Prostate gland (tissue), 2 donors: ENCODE data around the gene NDOR1. TPM values are rescaled to one million over a fixed set of nuclear protein-coding genes. Genes with fewer than 3 reads are reported as not detected.

Experiments used
- DNase-seq: peaks from one replicate; pipeline ENCODE4 v3.0.0-alpha.2; 2019; ENCODE audit warnings: low spot score
- H3K27ac ChIP-seq, 2 donors: fragments of 200-600 bp; sonication (generic); 2 replicates each; pipeline ENCODE4 v1.5.1; 2017 to 2019
- H3K27me3 ChIP-seq: fragments of 200-600 bp; sonication (generic); replicated peaks from 2 replicates; pipeline ENCODE4 v1.5.1; 2019; ENCODE audit not compliant: insufficient read depth
- H3K36me3 ChIP-seq, 2 donors: fragments of 200-600 bp; sonication (generic); 1 replicate in 1 of 2; 2 replicates in 1 of 2; pipeline versions ENCODE4 v1.5.1 to v1.8.1; 2017 to 2019
- H3K4me1 ChIP-seq: fragments of 200-600 bp; sonication (generic); replicated peaks from 2 replicates; pipeline ENCODE4 v1.5.1; 2019
- H3K4me3 ChIP-seq, 2 donors: fragments of 200-600 bp; sonication (generic); 2 replicates each; pipeline ENCODE4 v1.5.1; 2017 to 2019
- H3K9me3 ChIP-seq: fragments of 200-600 bp; sonication (generic); 2 replicates; pipeline ENCODE4 v1.5.1; 2017
- POLR2A ChIP-seq: fragments of 450-650 bp; IDR thresholded peaks from one replicate; pipeline ENCODE4 v1.6.1; 2016; ENCODE audit warnings: antibody characterized with exemption, mild to moderate bottlenecking
- POLR2AphosphoS5 ChIP-seq: sonication (generic); formaldehyde crosslinking; IDR thresholded peaks from one replicate; pipeline ENCODE4 v1.6.1; 2017; ENCODE audit warnings: antibody characterized with exemption
- WGBS: methylation state at CpG from one replicate; pipeline ENCODE4 v1.1.5; 2018; 5-methylcytosine and 5-hydroxymethylcytosine counted together
- intact Hi-C: fragments of 100-400 bp; cut with DNase I; formaldehyde crosslinking; loops from one replicate; pipeline ENCODE4 v1.14.2; 2022
- total RNA-seq, 2 donors: library from RNA; depleted of rRNA; stranded (reverse); fragments of >200 nt; gene quantifications; one replicate each; pipeline ENCODE4 v1.1.0, GENCODE V29; 2016
- TF ChIP-seq, protein P1 (sequence below), 4 experiments: fragments of 200-600 bp in 2 of 4; fragments of 450-650 bp in 2 of 4; sonication (generic) in 2 of 4; IDR thresholded peaks; 1 replicate in 3 of 4; 2 replicates in 1 of 4; pipeline ENCODE4 v1.5.1; 2016 to 2019; ENCODE audit warnings: antibody characterized with exemption in 4 of 4, mild to moderate bottlenecking in 2 of 4, moderate library complexity in 2 of 4

Gene NDOR1
- total RNA-seq, 2 donors from 2014 or later = 18.5 to 31.9 TPM

DNA sequence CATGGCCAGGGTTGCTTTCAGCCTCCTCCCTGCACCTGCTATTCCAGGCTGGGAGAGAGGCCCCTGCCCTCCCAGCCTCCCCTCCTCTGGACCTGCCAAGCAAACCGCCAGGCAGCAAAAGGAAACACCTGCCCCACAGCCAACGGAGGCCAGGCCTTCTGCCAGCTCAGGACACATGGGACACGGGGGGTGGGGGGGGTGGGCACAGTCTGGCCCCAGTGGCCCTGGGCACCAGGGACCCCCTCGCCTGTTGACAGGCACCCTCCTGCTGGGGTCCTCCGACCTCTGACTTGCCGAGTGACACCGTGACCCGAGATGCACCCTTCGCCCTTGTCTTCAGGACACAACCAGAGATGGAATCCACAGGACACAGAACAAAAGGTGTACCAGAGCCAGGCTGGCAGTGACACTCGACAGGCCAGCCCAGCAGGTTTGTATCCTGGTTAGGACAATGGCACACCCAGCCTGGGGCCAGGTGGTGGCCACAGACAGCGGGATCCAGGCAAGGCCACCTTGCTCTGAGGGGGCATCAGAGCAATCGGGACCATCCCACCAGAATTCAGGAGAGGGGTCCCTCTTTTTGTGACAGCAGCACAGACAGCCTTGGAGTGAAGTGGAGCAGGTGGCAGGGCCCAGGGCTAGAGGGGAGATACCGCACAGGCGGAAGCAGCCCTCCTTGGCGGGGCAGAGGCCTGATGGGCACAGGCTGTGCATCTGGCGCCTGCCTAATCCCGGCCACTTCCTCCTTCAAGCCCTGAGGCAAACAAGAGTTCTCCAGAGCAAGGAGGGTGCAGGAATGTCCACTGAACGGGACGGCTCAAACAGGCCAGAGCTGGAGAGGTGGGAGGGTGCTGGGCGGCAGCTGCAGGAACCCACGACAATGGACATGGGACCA is 32.4 kb upstream of the NDOR1 start:
- H3K27ac ChIP-seq = peak overlapping the region; percentile 69 to 79
- no peak overlapping the region for H3K4me3 ChIP-seq
- H3K9me3 ChIP-seq = no peaks in the 10 kb centered on the region
- peaks cover 45% of the 10 kb centered on the region for H3K4me1 ChIP-seq
- intact Hi-C loops = no loop called here
- no peaks in the 10 kb centered on the region for H3K27me3 ChIP-seq
- 34% methylated on average over 21 of the region's 21 CpGs for WGBS
- peak; percentile 90 for DNase-seq
- H3K36me3 ChIP-seq = no peaks in the 10 kb centered on the region
- TF ChIP-seq POLR2A (no peak), POLR2AphosphoS5 (peak; percentile 74)
- TF ChIP-seq, protein P1, sequence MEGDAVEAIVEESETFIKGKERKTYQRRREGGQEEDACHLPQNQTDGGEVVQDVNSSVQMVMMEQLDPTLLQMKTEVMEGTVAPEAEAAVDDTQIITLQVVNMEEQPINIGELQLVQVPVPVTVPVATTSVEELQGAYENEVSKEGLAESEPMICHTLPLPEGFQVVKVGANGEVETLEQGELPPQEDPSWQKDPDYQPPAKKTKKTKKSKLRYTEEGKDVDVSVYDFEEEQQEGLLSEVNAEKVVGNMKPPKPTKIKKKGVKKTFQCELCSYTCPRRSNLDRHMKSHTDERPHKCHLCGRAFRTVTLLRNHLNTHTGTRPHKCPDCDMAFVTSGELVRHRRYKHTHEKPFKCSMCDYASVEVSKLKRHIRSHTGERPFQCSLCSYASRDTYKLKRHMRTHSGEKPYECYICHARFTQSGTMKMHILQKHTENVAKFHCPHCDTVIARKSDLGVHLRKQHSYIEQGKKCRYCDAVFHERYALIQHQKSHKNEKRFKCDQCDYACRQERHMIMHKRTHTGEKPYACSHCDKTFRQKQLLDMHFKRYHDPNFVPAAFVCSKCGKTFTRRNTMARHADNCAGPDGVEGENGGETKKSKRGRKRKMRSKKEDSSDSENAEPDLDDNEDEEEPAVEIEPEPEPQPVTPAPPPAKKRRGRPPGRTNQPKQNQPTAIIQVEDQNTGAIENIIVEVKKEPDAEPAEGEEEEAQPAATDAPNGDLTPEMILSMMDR (IDR thresholded peaks at IDR 0.05) = no peak

DNA sequence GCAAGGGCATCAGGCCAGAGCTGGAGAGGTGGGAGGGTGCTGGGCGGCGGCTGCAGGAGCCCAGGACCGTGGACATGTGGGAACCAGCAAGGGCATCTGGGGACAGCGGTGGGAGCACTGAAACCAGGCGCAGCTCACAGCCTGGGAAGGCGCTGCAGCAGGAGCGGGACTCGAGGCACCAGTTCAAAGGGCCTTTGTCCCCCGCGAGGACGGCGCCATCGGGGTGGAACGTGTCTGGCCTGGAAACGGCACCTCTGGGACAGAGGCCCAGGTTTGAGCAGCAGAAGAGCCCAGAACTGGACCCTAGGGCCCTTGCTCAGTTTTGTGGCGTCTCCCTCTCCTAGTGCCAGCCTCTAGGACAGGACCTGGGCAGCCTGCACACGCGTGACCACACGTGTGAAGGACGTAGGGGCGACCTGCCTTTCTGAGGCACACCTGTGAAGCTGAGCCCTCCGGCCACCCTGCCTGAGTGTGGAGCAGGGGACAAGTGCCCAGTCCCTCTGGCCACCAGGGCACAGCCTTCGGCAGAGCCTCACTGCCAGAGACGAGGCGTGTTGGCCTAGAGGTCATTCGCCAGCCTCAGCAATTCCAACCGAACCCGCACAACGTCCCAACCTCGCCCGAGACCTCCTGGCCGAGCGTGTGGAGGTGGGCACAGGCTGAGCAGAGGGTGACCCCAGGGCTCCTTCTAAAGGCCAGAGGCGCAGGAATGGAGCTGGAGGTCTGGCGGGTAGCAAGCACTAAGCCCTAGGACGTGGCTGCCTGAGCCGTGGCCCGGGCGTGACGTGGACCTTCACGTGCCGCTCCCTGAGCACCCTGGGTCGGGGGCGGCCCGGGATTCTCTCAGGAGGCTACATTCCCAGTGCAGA is 31.5 kb upstream of the NDOR1 start:
- Histone ChIP-seq H3K4me1 (peaks cover 45% of the 10 kb centered on the region), H3K4me3 (no peak overlapping the region), H3K27ac (peak overlapping the region; percentile 69 to 79), H3K27me3 (no peaks in the 10 kb centered on the region), H3K36me3 (no peaks in the 10 kb centered on the region), H3K9me3 (no peaks in the 10 kb centered on the region)
- TF ChIP-seq POLR2AphosphoS5 (no peak), POLR2A (no peak)
- TF ChIP-seq, protein P1 (IDR thresholded peaks at IDR 0.05) = no peak
- DNase-seq = no peak
- intact Hi-C loops = no loop called here
- 82% methylated on average over 45 of the region's 45 CpGs for WGBS

GRCh38 chr9:137174722-137175293 is 30.7 kb upstream of the NDOR1 start:
- WGBS = 47% methylated on average over 22 of the region's 34 CpGs
- H3K27ac ChIP-seq = peak overlapping the region in 1 of 2 donors; percentile 79

GRCh38 chr9:137175345-137175961 is 30.0 kb upstream of the NDOR1 start:
- 48% methylated on average over 12 of the region's 33 CpGs for WGBS
- no peaks in the 10 kb centered on the region for H3K27me3 ChIP-seq
- TF ChIP-seq, protein P1 (IDR thresholded peaks at IDR 0.05) = peak in 3 of 4 experiments; percentile 8 to 23 (median 21)
- no peak for TF ChIP-seq POLR2AphosphoS5
- TF ChIP-seq POLR2A = no peak
- intact Hi-C loops = no loop called here
- peaks cover 39% of the 10 kb centered on the region for H3K4me1 ChIP-seq
- H3K9me3 ChIP-seq = no peaks in the 10 kb centered on the region
- no peak overlapping the region for H3K27ac ChIP-seq
- peaks cover 5 to 9% of the 10 kb centered on the region in 2 donors for H3K36me3 ChIP-seq
- DNase-seq = no peak
- H3K4me3 ChIP-seq = no peak overlapping the region

More at GRCh38 chr9:137174722-137175293, 30.7 kb upstream of the NDOR1 start:
- H3K9me3 ChIP-seq = no peaks in the 10 kb centered on the region
- H3K36me3 ChIP-seq = peaks cover 0 to 3% of the 10 kb centered on the region in 2 donors
- no peak overlapping the region for H3K4me3 ChIP-seq
- no peak for DNase-seq
- peaks cover 45% of the 10 kb centered on the region for H3K4me1 ChIP-seq
- intact Hi-C loops = no loop called here
- H3K27me3 ChIP-seq = no peaks in the 10 kb centered on the region
- TF ChIP-seq POLR2A = no peak
- TF ChIP-seq, protein P1 (IDR thresholded peaks at IDR 0.05) = no peak
- TF ChIP-seq POLR2AphosphoS5 = no peak
